ENCODE data around the gene OSTF1. TPM values are rescaled to one million over a fixed set of nuclear protein-coding genes. Genes with fewer than 3 reads are reported as not detected.

Gene OSTF1
- total RNA-seq, 1 donor from 2014 or later: 21.8 TPM

GRCh38 chr9:75090579-75090978 lies 2.3 kb downstream of the OSTF1 start:
- no peaks in the 10 kb centered on the region for H3K9me3 Mint-ChIP-seq (ENCODE audit: unreplicated experiment)
- DNase-seq (ENCODE audit: extremely low spot score, unreplicated experiment): no peak
- no peak overlapping the region for H3K4me3 Mint-ChIP-seq (ENCODE audit: unreplicated experiment)
- no peaks in the 10 kb centered on the region for H3K36me3 Mint-ChIP-seq (ENCODE audit: unreplicated experiment)
- H3K4me1 Mint-ChIP-seq (ENCODE audit: unreplicated experiment): peaks cover 32% of the 10 kb centered on the region
- no peak overlapping the region for H3K27ac Mint-ChIP-seq (ENCODE audit: unreplicated experiment)
- no peak for TF ChIP-seq CTCF (IDR thresholded peaks at IDR 0.05)
- H3K27me3 Mint-ChIP-seq (ENCODE audit: unreplicated experiment): no peaks in the 10 kb centered on the region

GRCh38 chr9:75092766-75093165 lies 4.5 kb downstream of the OSTF1 start:
- Mint-ChIP-seq H3K4me1 (ENCODE audit: unreplicated experiment) (peaks cover 21% of the 10 kb centered on the region), H3K27me3 (ENCODE audit: unreplicated experiment) (no peaks in the 10 kb centered on the region), H3K36me3 (ENCODE audit: unreplicated experiment) (no peaks in the 10 kb centered on the region), H3K27ac (ENCODE audit: unreplicated experiment) (no peak overlapping the region), H3K4me3 (ENCODE audit: unreplicated experiment) (no peak overlapping the region), H3K9me3 (ENCODE audit: unreplicated experiment) (no peaks in the 10 kb centered on the region)
- no peak for TF ChIP-seq CTCF (IDR thresholded peaks at IDR 0.05)
- no peak for DNase-seq (ENCODE audit: extremely low spot score, unreplicated experiment)

GRCh38 chr9:75096796-75097195 lies 8.5 kb downstream of the OSTF1 start:
- no peak overlapping the region for H3K4me3 Mint-ChIP-seq (ENCODE audit: unreplicated experiment)
- TF ChIP-seq CTCF (IDR thresholded peaks at IDR 0.05): no peak

GRCh38 chr9:75101004-75101588 lies 12.8 kb downstream of the OSTF1 start:
- Mint-ChIP-seq H3K9me3 (ENCODE audit: unreplicated experiment) (no peaks in the 10 kb centered on the region), H3K4me3 (ENCODE audit: unreplicated experiment) (no peak overlapping the region), H3K27ac (ENCODE audit: unreplicated experiment) (no peak overlapping the region), H3K36me3 (ENCODE audit: unreplicated experiment) (no peaks in the 10 kb centered on the region), H3K4me1 (ENCODE audit: unreplicated experiment) (peaks cover 12% of the 10 kb centered on the region), H3K27me3 (ENCODE audit: unreplicated experiment) (no peaks in the 10 kb centered on the region)
- no peak for TF ChIP-seq CTCF (IDR thresholded peaks at IDR 0.05)
- no peak for DNase-seq (ENCODE audit: extremely low spot score, unreplicated experiment)

More at GRCh38 chr9:75096796-75097195, 8.5 kb downstream of the OSTF1 start:
- no peaks in the 10 kb centered on the region for H3K36me3 Mint-ChIP-seq (ENCODE audit: unreplicated experiment)
- DNase-seq (ENCODE audit: extremely low spot score, unreplicated experiment): no peak
- H3K27me3 Mint-ChIP-seq (ENCODE audit: unreplicated experiment): no peaks in the 10 kb centered on the region
- H3K4me1 Mint-ChIP-seq (ENCODE audit: unreplicated experiment): peaks cover 4% of the 10 kb centered on the region
- H3K27ac Mint-ChIP-seq (ENCODE audit: unreplicated experiment): no peak overlapping the region
- H3K9me3 Mint-ChIP-seq (ENCODE audit: unreplicated experiment): no peaks in the 10 kb centered on the region

- DNase-seq (ENCODE audit: extremely low spot score, unreplicated experiment): no peak
- no peak for TF ChIP-seq CTCF (IDR thresholded peaks at IDR 0.05)
- Mint-ChIP-seq H3K9me3 (ENCODE audit: unreplicated experiment) (no peaks in the 10 kb centered on the region), H3K4me1 (ENCODE audit: unreplicated experiment) (peaks cover 15% of the 10 kb centered on the region), H3K4me3 (ENCODE audit: unreplicated experiment) (no peak overlapping the region), H3K27ac (ENCODE audit: unreplicated experiment) (no peak overlapping the region), H3K36me3 (ENCODE audit: unreplicated experiment) (no peaks in the 10 kb centered on the region), H3K27me3 (ENCODE audit: unreplicated experiment) (no peaks in the 10 kb centered on the region)
These were observed 14.0 kb downstream of the OSTF1 start for GRCh38 chr9:75102177-75102790.

All from osteocyte (in vitro differentiated cells).